HG03060 (cell line): ENCODE results near the gene LSMEM2.
"Not testable (repeated sequence)": the region's sequence is repeated elsewhere in the genome, so short reads cannot be mapped to it uniquely, and the experiment has no call there.

ENCODE experiments used
- ATAC-seq: cut with Tn5 transposase; IDR thresholded peaks from one replicate; pipeline ENCODE4 v1.9.1; 2021; ENCODE audit warnings: low read depth, moderate number of reproducible peaks; ENCODE audit not compliant: unreplicated experiment

The LSMEM2 gene

DNA sequence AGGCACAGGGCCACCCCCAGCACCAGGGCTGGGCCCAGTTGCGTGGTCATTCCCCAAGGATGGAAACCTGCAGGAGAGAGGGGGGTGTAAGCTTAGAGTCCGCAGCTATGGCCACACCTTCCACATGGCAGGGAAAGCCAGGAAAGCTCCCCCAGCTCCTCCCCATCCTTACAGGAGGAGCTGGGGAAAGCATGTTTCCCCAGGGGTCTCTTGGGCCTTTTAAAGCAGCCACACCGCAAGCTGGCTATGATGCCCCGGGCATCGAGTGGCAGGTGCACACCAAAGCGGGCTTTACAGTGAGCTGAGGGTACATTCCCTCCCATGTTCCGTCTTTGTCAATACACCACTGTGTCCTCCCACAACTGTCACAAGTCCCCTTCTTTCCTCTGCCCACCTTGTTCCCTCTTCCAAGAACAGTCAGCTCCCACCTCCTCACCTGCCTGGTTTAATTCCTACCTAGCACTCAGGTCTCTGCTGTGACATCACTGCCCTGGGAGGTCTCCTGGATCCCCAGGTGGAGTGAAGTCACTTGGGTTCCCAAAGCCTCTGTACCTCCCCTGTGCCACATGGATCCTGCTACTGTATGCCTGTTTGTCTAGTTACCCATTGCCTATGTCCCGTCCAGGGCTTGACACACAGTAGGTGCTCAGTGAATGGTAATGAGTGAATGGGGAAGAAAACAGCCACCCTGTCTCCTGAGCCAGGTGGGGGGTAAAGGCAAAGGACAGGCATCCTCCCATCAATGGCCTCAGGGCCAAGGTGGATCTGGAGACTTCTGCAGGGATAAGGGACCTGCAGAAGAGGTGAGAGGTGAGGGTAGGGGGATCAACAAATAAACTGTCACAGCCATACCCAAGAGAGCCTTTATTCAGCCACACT lies 16.9 kb downstream of the LSMEM2 start:
- ATAC-seq, result no peak

DNA sequence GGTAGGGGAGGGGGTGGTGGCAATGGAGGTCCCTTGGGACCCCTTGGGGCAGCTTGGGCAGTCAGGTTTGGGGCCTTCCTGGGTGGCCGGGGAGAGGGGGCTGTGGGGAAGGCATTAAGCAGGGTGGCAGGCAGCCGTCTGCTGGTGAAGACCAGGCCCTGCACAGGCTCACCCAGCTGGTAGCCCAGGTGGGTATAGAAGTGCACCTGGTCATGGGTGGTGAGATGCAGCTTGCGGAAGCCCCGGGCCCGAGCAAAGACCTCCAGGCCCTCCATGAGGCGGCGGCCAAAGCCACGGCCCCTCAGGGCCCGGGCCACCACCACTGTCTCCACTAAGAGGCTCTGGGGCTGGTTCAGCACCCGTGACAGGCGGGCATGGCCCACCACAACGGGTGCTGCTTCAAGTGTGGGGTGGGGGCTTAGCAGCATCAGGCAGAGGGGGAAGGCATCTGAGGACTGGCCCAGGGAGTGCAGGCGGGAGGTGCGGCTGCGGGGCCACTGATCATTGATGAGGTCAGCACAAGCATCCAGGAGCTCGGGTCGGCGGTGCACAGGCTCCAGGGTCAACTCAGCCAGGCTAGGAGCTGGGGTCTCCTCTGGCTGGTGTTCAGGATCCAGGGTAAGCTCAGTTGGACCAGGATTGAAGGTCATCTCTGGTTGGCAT lies 18.0 kb downstream of the LSMEM2 start:
- ATAC-seq, result no peak

DNA sequence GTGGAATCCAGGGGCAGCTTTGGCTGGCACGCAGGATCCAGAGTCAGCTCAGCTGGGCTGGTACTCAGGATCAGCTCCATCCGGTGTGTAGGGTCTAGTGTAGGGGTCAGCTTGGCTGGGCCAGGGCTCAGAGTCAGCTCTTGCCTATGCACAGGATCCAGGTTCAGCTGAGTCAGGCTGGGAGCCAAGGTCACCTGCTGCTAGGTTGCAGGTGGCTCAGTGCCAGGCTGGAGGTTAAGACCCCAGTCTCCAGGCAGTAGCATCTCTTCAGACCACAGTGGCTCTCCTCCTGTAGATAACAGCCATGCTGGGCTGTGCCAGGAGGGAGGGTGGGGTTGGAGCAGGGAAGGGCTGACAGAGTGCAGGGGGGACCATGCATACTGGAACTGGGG lies 18.5 kb downstream of the LSMEM2 start:
- ATAC-seq, result no peak

DNA sequence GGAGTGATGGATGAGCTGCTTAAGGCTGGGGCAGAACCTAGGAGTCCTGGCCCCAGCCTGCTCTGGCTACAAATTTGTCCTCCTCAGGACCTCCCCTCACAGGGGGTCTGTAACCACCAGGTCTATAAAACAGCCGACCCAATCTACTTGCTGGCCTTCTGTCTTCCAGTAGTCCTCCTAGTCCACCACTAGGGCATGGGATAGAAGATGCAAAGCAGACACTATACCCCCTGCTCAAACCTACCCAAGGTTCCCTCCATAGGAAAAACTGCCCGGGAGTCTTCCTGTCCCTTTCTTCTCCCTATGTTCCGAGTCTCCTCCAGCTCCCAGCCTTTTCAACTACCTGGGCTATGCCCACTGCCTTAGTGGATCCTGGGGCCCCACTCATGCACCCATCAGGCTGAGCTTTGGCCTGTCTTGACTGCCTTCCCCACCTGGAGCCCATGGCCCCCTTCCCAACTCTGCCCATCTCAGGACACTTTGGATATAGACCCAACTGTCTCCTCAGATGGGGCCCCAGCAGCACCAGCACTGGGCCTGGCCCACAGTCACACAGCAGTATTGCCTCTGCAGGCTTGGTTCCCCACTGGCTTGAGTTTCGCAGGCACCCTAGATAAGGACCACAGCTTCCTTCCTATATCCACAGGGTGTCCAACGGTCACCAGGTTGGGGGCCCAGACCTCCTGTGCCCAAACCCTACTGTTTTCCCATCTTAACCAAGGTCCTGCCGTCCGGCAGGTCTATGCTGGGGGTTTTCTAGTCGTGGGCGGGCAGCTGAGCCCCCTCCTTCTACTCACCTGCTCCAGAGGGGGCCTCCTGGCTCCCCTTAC lies 19.2 kb downstream of the LSMEM2 start:
- no peak for ATAC-seq

DNA sequence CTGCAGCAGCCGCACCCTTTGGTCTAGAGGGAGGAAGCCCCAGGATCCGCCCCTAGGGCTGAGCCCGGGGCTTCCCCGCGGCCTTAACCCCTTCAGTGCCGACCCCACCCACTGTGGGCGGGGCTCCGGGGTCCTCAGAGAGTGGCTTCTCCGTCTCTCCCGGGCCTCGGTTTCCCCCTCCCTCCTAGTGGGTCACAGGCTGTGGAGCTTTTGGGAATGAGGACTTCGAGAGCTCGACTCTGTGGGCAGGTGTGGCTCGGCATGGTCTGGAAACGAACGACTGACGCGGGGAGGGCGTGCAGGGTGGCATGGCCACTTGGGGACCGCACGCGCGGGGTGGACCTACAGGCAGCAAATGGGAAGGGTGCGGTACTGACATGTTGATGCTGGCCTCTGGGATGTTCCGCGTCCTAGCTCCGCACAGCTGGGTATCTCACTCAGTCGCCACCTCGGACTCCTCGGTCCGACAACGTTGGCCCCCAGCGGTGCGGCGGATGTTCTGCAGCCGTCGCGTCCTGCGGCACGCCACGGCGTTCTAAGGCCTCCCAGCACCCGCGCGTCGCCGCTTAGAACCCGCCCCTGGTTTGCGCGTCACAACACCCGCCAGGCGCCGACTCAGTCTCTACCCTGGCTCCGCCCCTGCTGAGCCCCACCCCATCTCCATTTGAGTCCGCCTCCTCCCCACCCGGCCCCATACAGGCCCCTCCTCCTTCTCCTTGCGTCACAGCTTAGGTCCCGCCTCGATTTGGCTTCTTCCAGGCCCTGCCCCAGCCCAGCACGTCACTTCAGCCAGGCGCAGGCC lies 20.1 kb downstream of the LSMEM2 start, which contains the start of the genes HYAL3 and NAA80:
HYAL3 (minus strand) TSS at position 570 of the 802 bp plus-strand sequence. CDS start 3,803 bp downstream, outside the sequence.
NAA80 (minus strand) TSS at position 570 of the 802 bp plus-strand sequence. CDS start 1,942 bp downstream, outside the sequence.
- peak; percentile 66 for ATAC-seq

DNA sequence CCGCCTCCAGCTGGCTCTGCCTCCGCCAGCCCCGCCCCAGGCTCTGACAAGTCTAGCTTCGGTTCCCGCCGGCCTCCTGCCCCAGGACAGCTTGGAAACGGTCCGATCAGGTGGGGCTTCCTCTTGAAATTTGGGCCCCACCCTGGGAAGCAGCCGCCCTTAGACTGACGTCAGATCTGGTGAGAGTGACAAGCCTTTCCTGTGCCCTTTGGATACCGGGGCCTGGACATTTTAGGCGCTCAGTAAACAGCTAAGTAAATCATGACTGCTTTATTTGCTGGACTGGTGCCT lies 20.7 kb downstream of the LSMEM2 start:
- ATAC-seq, result no peak

DNA sequence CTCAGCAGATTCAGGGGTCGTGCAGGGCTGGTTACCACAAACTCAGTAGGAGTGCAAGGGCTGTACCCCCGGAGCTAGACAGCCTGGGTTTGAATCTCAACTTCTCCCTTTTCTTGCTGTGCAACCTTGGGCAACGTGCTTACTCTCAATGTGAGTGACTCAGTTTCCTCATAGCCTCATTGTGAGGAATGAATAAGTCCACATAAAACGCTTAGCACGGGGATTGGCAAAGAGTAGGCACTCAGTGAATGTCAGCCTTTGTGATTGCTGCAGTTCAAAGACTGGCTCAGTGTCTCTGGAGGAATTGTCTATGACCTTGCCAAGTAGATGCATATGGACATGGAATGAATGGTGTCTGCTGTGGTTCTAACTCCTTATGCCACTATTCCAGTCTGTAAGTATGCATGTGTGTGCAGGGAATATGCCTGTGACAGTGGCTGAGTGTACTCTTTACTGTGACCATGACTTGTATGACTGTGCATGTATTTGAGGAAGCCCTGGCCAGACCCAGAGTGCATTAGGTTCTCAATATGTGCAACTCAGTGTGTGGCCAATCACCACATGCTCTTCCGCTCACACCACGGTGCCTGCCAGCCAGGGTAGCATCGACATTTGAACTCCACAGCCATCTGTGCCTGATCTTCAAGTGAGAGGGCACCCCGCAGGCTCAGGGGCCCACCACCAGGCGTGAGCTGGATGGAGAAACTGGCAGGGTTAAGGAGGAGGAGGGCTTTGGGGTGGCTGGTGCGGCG lies 21.2 kb downstream of the LSMEM2 start:
- ATAC-seq, result no peak

DNA sequence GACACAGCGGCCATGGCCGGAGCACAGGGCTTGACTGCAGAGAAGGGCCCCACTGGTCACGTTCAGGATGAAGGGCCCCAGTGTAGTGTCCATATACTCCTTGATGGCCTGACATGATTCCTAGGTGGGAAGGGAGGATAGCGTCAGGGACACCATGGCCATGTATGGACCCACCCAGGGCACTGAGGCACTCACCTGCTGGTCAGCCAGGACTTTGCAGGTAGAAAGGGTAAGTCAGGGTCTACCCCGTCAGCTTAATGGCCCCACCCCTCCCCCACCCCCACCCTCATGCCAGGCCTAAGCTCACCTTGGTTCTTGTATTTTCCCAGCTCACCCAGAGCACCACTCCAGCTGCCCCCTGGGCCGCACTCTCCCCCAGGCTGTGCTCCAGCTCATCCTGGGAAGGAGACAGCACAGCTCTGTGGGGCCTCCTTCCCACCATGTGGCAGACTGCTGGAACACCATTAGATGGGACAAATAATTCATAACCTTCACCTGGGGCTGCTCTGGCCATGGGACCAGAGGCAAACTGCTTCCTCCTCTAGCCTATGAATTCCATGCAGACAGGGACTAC lies 21.9 kb downstream of the LSMEM2 start:
- no peak for ATAC-seq

DNA sequence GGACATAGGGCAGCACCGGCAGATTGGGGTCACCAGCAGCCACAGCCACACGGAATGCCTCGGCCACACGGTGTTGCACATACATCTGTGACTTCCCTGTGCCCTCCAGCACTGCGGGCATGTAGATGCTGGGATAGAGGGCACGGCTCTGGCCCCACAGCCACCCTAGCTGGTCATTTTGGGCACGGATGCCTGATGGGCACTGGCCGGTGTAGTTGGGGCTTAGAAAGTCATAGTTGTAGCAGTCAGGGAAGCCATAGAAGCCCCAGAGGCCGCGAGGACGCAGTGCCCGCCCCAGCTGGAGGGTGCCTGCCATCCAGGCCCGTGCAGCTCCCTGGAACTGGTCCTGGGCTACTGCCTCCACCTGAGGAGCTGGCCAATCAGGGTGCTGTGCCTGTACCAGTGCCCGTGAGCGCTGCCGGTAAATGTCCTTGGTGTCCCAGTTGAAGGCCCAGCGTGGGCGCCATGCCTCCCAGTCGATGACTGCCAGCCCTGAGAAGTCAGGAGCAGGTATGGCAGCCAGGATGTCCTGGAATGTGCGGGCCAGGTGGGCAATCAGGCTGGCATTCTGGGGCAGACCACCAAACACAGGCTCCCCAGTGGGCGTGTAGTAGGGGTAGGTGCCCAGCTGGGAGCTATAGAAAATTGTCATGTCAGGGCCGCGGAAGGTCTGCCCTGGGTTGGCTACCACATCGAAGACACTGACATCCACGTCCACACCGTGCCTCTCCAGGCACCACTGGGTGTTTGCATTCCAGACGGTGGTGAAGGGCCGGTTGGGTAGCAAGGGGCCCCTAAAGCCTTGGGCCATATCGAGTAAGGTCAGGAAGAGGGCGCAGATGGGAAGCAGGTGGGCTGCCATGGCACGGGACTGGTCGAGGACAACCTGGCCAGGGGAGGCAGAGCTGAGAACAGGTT lies 23.5 kb downstream of the LSMEM2 start:
- no peak for ATAC-seq

DNA sequence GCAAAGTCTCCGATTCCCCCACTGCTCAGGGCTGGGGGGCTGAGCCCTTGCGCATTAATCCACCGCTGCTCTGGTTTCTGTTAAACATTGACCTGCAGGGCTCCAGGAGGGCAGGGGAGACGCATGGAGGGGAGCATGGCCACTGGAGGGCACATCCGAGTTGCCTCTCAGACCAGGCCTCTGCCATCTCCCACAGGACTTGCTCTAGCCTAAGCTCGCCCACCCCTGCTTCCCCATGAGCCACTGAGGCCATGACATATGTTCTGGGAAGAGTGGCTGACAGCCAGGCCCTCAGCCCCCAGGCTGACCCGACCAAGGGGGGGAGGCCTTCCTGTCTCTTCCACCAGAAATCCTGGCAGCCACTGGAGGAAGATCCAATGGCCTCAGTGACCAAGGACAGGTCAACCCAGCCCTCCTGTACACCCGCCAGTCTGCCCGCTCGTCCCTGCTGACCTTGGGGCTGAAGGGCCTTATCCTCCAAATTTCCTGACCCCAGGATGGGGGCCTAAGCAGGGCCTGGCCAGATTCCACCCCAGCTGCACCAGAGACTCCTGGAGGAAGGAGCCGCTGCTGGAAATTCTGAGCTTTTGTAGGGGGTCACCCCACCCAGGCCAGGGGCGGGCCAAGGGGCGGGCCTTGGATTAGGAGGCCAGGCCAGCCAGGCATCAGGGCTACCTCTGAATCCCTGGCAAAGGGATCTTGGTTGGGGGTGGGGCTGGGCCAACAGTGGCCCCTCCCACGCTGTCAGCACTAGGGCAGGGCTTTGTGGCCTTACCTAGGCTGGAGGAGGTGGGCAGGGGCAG lies 24.3 kb downstream of the LSMEM2 start, which contains the start of gene HYAL1:
HYAL1 (minus strand) TSS at position 562 of the 803 bp plus-strand sequence. CDS start 618 bp downstream, outside the sequence.
- ATAC-seq, result no peak

DNA sequence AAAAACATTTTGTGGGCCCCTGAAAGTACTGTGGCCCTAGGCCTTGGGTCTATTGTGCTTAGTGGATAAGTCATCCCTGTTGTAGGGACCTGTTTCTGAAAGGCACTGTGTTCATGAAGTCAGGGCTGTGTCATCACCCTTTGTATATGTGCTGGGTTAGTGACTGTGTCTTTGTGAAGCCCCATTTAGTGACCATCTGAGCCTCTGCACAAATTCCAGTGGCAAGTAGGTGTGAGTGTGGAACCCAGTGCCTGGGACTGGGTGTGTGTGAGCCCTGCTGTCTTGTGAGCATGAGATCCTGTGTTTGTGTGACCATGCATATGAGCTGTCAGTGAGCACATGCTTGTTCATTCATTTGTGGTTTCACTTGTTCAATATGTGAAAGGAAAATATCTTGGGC lies 25.7 kb downstream of the LSMEM2 start:
- ATAC-seq, result no peak

DNA sequence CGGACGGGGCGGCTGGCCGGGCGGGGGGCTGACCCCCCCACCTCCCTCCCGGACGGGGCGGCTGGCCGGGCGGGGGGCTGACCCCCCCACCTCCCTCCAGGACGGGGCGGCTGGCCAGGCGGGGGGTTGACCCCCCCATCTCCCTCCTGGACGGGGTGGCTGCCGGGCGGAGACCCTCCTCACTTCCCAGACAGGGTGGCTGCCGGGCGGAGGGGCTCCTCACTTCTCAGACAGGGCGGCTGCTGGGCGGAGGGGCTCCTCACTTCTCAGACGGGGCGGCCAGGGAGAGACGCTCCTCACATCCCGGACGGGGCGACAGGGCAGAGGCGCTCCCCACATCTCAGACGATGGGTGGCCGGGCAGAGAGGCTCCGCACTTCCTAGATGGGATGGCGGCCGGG lies 33.2 kb downstream of the LSMEM2 start:
- ATAC-seq, result not testable (repeated sequence)

DNA sequence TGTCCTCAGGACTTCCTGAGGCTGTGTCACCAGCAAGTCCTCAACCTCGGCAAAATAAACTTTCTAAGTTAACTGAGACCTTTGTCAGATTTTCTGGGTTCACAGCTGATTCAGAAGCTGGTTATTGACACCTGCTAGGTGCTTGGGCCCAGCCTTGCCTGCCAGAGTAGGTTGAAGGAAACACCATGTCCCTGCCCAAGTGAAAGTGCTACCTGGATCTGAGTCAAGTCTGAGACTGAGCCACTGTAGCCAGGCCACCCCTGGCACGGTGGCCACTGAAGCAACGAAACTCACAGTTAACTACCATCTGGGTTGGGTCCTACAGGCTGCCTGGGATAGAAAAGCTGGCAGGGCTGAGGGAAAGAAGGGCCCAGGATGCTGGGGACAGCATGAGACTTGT lies 35.5 kb downstream of the LSMEM2 start:
- ATAC-seq, result no peak

DNA sequence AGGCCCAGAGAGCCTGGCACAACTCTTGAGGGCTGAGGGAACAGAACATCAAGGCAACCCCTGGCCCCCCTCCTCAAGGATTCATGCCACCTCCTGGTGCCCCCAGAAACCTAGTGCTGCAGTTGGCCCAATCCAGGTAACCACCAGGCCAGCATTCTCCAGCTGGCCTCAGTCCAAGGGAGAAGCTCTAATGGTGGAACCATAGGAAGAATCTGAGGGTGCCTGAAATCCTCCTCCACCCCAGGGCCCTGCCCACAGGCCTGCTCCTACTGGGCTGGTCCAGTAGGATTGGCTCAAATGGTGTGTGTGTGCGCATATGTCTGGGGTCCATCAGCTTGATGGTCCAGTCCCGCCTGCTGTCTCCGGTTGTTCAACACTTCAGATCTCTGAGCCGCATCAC lies 35.9 kb downstream of the LSMEM2 start:
- no peak for ATAC-seq

DNA sequence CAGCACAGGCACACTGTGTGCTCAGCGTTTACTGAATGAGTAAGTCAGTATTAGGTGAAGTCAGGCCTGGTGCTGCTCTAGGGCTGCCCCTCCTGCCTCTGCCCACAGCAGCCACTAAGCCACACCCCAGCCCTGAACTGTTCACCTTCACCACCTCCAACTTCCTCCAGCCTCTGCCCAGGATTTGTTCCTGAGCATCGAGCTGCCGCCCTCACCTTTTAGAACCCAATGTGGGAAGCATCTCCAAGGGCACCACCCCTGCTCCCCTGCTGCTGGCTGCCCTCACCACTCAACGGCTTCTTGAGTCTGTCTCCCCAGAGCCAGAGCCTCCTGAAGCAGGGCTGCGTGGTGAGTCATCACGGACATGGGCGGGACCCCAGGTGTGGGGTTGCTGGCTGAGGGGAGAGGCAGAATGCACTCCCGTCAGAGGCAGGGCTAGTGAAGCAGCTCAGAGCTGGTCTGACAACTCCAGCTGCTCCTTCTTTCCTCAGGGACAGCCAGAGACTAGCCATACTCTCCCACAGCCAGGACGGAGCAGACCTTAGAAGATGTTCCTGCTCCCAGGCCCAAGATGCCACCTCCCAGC lies 37.9 kb downstream of the LSMEM2 start:
- ATAC-seq, result no peak

DNA sequence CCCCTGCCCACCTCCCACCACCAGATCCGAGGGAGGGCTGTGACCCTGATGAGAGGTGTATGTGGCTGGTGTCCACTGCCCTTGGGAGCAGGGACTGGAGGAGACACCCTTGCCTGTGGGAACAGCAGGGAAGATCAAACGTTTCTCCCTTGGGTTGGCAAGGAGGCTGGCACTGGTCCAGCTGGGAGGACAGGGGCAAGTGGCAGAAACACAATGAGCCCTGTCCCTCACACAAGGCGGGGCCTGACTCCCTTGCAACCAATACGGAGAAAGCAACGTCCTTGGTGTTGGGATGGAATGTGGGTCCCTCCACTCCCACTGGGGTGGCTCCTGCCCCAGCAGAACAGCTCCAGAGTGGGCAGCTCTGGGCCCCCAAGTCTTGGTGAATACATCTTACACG lies 38.4 kb downstream of the LSMEM2 start:
- ATAC-seq, result no peak

DNA sequence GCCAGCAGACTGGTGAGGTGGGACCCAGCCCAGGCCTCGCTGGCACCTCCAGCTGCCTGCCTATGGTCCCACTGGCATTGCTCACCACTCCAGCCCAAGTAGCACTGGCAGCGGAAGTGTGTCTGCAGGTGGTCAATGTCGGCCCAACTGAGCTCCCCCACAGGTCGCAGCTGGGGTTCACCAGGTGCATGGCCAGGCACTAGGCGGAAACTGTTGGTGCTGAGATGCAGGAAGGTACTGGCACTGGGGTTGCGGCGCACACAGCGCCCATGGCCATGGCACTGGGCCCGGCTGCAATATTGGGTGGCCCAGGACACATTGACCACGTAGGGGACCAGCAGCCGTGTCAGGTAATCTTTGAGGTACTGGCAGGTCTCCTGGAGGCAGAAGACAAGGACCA lies 39.3 kb downstream of the LSMEM2 start:
- no peak for ATAC-seq
